ENCODE measurements around the gene TRAPPC2L. TPM values are rescaled to one million over a fixed set of nuclear protein-coding genes. Genes with fewer than 3 reads are reported as not detected.
A peak's percentile ranks its signal among the peaks of the same experiment; 100 is the strongest.

TRAPPC2L gene
- total RNA-seq, 1 experiment from 2014 or later: 79.1 TPM

GRCh38 chr16:88830783-88831182 is 26.1 kb upstream of the TRAPPC2L start:
- peaks cover 33% of the 10 kb centered on the region for H3K36me3 Mint-ChIP-seq (ENCODE audit: insufficient read depth, unreplicated experiment)
- no peaks in the 10 kb centered on the region for H3K9me3 Mint-ChIP-seq (ENCODE audit: low read depth, unreplicated experiment)
- no TSS peak for BruUV-seq (replicated peaks)
- CTCF ChIA-PET: no interaction called here
- intact Hi-C loops (cut with micrococcal nuclease; ENCODE audit: unreplicated experiment): no loop called here
- H3K4me1 Mint-ChIP-seq (ENCODE audit: low read depth, unreplicated experiment): no peaks in the 10 kb centered on the region
- TF ChIP-seq, protein P1, sequence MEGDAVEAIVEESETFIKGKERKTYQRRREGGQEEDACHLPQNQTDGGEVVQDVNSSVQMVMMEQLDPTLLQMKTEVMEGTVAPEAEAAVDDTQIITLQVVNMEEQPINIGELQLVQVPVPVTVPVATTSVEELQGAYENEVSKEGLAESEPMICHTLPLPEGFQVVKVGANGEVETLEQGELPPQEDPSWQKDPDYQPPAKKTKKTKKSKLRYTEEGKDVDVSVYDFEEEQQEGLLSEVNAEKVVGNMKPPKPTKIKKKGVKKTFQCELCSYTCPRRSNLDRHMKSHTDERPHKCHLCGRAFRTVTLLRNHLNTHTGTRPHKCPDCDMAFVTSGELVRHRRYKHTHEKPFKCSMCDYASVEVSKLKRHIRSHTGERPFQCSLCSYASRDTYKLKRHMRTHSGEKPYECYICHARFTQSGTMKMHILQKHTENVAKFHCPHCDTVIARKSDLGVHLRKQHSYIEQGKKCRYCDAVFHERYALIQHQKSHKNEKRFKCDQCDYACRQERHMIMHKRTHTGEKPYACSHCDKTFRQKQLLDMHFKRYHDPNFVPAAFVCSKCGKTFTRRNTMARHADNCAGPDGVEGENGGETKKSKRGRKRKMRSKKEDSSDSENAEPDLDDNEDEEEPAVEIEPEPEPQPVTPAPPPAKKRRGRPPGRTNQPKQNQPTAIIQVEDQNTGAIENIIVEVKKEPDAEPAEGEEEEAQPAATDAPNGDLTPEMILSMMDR (IDR thresholded peaks at IDR 0.05; ENCODE audit: unreplicated experiment): no peak
- no peak for DNase-seq
- no peak overlapping the region for H3K4me3 Mint-ChIP-seq (ENCODE audit: low read depth, unreplicated experiment)
- H3K27me3 Mint-ChIP-seq (ENCODE audit: unreplicated experiment): no peaks in the 10 kb centered on the region
- H3K27ac Mint-ChIP-seq (ENCODE audit: unreplicated experiment): no peak overlapping the region

DNA sequence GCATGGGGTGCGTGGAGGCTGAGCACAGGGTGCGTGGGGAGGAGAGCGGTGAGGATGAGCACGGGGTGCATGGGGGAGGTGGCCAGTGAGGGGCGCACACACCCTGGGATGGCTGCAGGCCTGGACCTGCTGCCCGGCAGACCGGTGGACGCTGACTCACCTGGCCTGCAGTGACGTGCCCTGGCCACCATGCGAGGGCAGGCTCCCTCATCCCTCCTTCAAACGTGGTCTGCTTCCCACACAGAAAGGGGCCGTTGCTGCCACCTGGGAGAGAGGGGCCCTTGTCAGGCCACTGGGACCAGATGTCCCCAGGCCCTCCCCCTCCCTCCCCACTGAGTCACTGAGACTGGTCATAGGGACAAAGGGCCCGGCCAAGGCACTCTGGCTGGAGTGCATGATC is 25.1 kb upstream of the TRAPPC2L start:
- intact Hi-C loops (cut with micrococcal nuclease; ENCODE audit: unreplicated experiment): no loop called here
- DNase-seq: no peak
- no peak overlapping the region for H3K27ac Mint-ChIP-seq (ENCODE audit: unreplicated experiment)
- no peaks in the 10 kb centered on the region for H3K27me3 Mint-ChIP-seq (ENCODE audit: unreplicated experiment)
- no peaks in the 10 kb centered on the region for H3K4me1 Mint-ChIP-seq (ENCODE audit: low read depth, unreplicated experiment)
- H3K36me3 Mint-ChIP-seq (ENCODE audit: insufficient read depth, unreplicated experiment): peaks cover 33% of the 10 kb centered on the region
- CTCF ChIA-PET: no interaction called here
- TF ChIP-seq, protein P1 (IDR thresholded peaks at IDR 0.05; ENCODE audit: unreplicated experiment): peak; percentile 17
- no peaks in the 10 kb centered on the region for H3K9me3 Mint-ChIP-seq (ENCODE audit: low read depth, unreplicated experiment)
- H3K4me3 Mint-ChIP-seq (ENCODE audit: low read depth, unreplicated experiment): no peak overlapping the region
- BruUV-seq (replicated peaks): no TSS peak

GRCh38 chr16:88833086-88833485 is 23.8 kb upstream of the TRAPPC2L start:
- no TSS peak for BruUV-seq (replicated peaks)
- DNase-seq: no peak
- no peak overlapping the region for H3K27ac Mint-ChIP-seq (ENCODE audit: unreplicated experiment)
- intact Hi-C loops (cut with micrococcal nuclease; ENCODE audit: unreplicated experiment): no loop called here
- H3K4me3 Mint-ChIP-seq (ENCODE audit: low read depth, unreplicated experiment): no peak overlapping the region
- no peaks in the 10 kb centered on the region for H3K27me3 Mint-ChIP-seq (ENCODE audit: unreplicated experiment)
- peaks cover 23% of the 10 kb centered on the region for H3K36me3 Mint-ChIP-seq (ENCODE audit: insufficient read depth, unreplicated experiment)
- no peaks in the 10 kb centered on the region for H3K9me3 Mint-ChIP-seq (ENCODE audit: low read depth, unreplicated experiment)
- TF ChIP-seq, protein P1 (IDR thresholded peaks at IDR 0.05; ENCODE audit: unreplicated experiment): no peak
- no peaks in the 10 kb centered on the region for H3K4me1 Mint-ChIP-seq (ENCODE audit: low read depth, unreplicated experiment)
- CTCF ChIA-PET: interaction anchor here (0.6 to 0.7 kb wide), 3 partner anchors 213 to 394 kb away, joined by 3 to 5 read pairs (median 4); no protein-coding TSS in a partner anchor

DNA sequence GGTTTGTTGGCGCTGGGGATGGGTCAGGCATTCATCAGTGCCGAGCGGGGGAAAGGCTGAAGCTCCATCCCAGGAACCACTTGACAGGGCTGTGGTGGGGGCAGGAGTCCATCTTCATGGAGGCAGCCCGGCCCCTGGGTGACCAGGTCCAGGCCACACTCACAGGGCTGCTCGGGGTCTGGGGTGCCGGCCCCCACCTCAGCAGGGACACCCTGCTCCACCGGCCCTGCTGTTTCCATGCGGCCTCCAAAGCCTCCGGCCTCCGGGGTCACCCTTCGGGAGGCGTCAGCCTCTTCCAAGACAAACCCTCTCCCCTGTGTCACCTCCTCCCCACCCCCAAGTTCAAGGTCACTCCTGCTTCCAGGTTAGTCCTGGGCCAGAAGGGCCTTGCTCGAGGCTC is 22.3 kb upstream of the TRAPPC2L start:
- TF ChIP-seq, protein P1 (IDR thresholded peaks at IDR 0.05; ENCODE audit: unreplicated experiment): no peak

More for the DNA sequence above, 22.3 kb upstream of the TRAPPC2L start:
- Mint-ChIP-seq H3K9me3 (ENCODE audit: low read depth, unreplicated experiment) (no peaks in the 10 kb centered on the region), H3K4me1 (ENCODE audit: low read depth, unreplicated experiment) (no peaks in the 10 kb centered on the region), H3K27me3 (ENCODE audit: unreplicated experiment) (no peaks in the 10 kb centered on the region), H3K4me3 (ENCODE audit: low read depth, unreplicated experiment) (no peak overlapping the region), H3K36me3 (ENCODE audit: insufficient read depth, unreplicated experiment) (peaks cover 27% of the 10 kb centered on the region), H3K27ac (ENCODE audit: unreplicated experiment) (no peak overlapping the region)
- intact Hi-C loops (cut with micrococcal nuclease; ENCODE audit: unreplicated experiment): no loop called here
- DNase-seq: no peak
- CTCF ChIA-PET: no interaction called here
- BruUV-seq (replicated peaks): no TSS peak
